ENCODE results near the gene GADD45GIP1. TPM values are rescaled to one million over a fixed set of nuclear protein-coding genes. Genes with fewer than 3 reads are reported as not detected.

GADD45GIP1 gene
- total RNA-seq, 1 experiment from 2014 or later = 41.2 TPM

DNA sequence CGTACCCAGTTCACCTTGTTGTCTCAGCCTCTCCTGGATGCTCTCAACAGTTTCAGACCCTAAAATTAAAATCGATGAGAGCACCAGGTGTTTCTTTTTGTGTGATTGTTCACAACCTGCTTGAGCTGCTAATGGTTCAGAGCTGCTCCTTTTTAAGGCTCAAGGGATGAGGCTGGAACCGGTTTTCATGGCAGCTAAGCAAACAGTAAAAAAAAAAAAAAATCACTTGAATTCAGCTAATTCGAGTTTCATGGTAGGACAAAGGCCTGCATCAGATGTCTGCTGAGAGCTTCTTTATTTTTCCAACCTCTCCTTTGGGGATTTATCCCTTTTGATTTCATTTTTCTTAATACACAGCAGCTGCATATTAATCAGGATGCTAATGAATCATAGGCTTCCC lies 44.5 kb downstream of the GADD45GIP1 start:
- DNase-seq (ENCODE audit: low read depth) = no peak

DNA sequence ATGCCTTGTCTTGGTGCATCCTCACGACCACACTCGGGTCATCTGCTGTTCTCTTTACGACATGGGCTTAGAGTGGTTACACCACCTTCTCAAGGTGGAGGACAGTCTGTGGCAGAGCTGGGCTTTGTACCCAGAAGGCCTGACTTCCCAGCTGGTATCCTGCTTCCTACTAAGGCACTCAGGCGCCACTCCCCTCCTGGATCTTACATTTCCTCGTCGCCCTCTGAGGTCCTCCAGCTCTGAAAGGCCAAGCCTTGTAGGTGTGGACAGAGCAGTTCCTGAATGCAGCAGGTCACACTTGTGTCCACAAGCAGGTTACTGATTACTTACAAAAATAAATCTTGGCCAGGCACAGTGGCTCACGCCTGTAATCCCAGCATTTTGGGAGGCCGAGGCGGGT lies 49.9 kb downstream of the GADD45GIP1 start:
- DNase-seq (ENCODE audit: low read depth) = no peak

Other genes starting within 250 kb of the GADD45GIP1 start
- 28.2 and 29.9 TPM in 2 replicates for gene TNPO2, start 233.3 kb downstream of the GADD45GIP1 start, total RNA-seq (2014; rRNA removed; shearing (Covaris generic))
- 276 and 304 TPM in 2 replicates for gene TRIR, start 222.5 kb downstream of the GADD45GIP1 start, total RNA-seq (2014; rRNA removed; shearing (Covaris generic))
- gene GET3, start 219.7 kb downstream of the GADD45GIP1 start, total RNA-seq (2014; rRNA removed; shearing (Covaris generic)) = 115 and 127 TPM in 2 replicates
- gene BEST2, start 205.4 kb downstream of the GADD45GIP1 start, total RNA-seq (2014; rRNA removed; shearing (Covaris generic)) = 0.10 TPM in 1 of 2 replicates, not detected in the other
- 4.0 and 9.0 TPM in 2 replicates for gene HOOK2, start 181.7 kb downstream of the GADD45GIP1 start, total RNA-seq (2014; rRNA removed; shearing (Covaris generic))
- 44.1 and 61.9 TPM in 2 replicates for gene JUNB, start 165.7 kb downstream of the GADD45GIP1 start, total RNA-seq (2014; rRNA removed; shearing (Covaris generic))
- gene PRDX2, start 155.4 kb downstream of the GADD45GIP1 start, total RNA-seq (2014; rRNA removed; shearing (Covaris generic)) = 443 and 513 TPM in 2 replicates
- gene THSD8, start 155.2 kb downstream of the GADD45GIP1 start, total RNA-seq (2014; rRNA removed; shearing (Covaris generic)) = not detected in 2 replicates
- gene RNASEH2A, start 150.6 kb downstream of the GADD45GIP1 start, total RNA-seq (2014; rRNA removed; shearing (Covaris generic)) = 83.6 and 99.1 TPM in 2 replicates
- gene RTBDN, start 122.6 kb downstream of the GADD45GIP1 start, total RNA-seq (2014; rRNA removed; shearing (Covaris generic)) = 0.68 TPM in 1 of 2 replicates, not detected in the other
- gene MAST1, start 118.7 kb downstream of the GADD45GIP1 start, total RNA-seq (2014; rRNA removed; shearing (Covaris generic)) = 0.10 and 1.6 TPM in 2 replicates
- gene DNASE2, start 75.8 kb downstream of the GADD45GIP1 start, total RNA-seq (2014; rRNA removed; shearing (Covaris generic)) = 33.6 and 36.1 TPM in 2 replicates
- not detected in 2 replicates for gene KLF1, start 70.0 kb downstream of the GADD45GIP1 start, total RNA-seq (2014; rRNA removed; shearing (Covaris generic))
- 29.1 and 40.5 TPM in 2 replicates for gene GCDH, start 66.1 kb downstream of the GADD45GIP1 start, total RNA-seq (2014; rRNA removed; shearing (Covaris generic))
- 0.20 and 3.0 TPM in 2 replicates for gene SYCE2, start 37.9 kb downstream of the GADD45GIP1 start, total RNA-seq (2014; rRNA removed; shearing (Covaris generic))
- 60.7 and 83.7 TPM in 2 replicates for gene FARSA, start 23.5 kb downstream of the GADD45GIP1 start, total RNA-seq (2014; rRNA removed; shearing (Covaris generic))
- 1,708 and 2,160 TPM in 2 replicates for gene CALR, start 18.6 kb downstream of the GADD45GIP1 start, total RNA-seq (2014; rRNA removed; shearing (Covaris generic))
- 104 and 123 TPM in 2 replicates for gene RAD23A, start 11.4 kb downstream of the GADD45GIP1 start, total RNA-seq (2014; rRNA removed; shearing (Covaris generic))
- not detected in 2 replicates for gene DAND5, start 12.4 kb upstream of the GADD45GIP1 start, total RNA-seq (2014; rRNA removed; shearing (Covaris generic))
- 19.6 and 22.5 TPM in 2 replicates for gene NFIX, start 38.3 kb upstream of the GADD45GIP1 start, total RNA-seq (2014; rRNA removed; shearing (Covaris generic))
- 4.1 and 6.0 TPM in 2 replicates for gene LYL1, start 145.6 kb upstream of the GADD45GIP1 start, total RNA-seq (2014; rRNA removed; shearing (Covaris generic))
- gene TRMT1, start 159.5 kb upstream of the GADD45GIP1 start, total RNA-seq (2014; rRNA removed; shearing (Covaris generic)) = 39.7 and 46.4 TPM in 2 replicates
- gene NACC1, start 161.0 kb upstream of the GADD45GIP1 start, total RNA-seq (2014; rRNA removed; shearing (Covaris generic)) = 27.9 and 28.0 TPM in 2 replicates
- 136 and 162 TPM in 2 replicates for gene STX10, start 193.2 kb upstream of the GADD45GIP1 start, total RNA-seq (2014; rRNA removed; shearing (Covaris generic))
- gene IER2, start 193.2 kb upstream of the GADD45GIP1 start, total RNA-seq (2014; rRNA removed; shearing (Covaris generic)) = 15.3 and 18.5 TPM in 2 replicates